Measurements from ENCODE around the gene ALKBH6.

- TF ChIP-seq CTCF (IDR thresholded peaks at IDR 0.05; ENCODE audit: low read length) (no peak), EZH2 (IDR thresholded peaks at IDR 0.05; ENCODE audit: borderline replicate concordance, low read length) (no peak)
Measured at GRCh38 chr19:35959968-35960320, 54.1 kb downstream of the ALKBH6 start.

All from OCI-LY1 (cell line).